NCI-H526 treated with DMSO at 0.1 percent for 48 hours (cell line): Measurements from ENCODE around the gene MXI1.

Source experiments
- DNase-seq: peaks from one replicate; lab custom pipeline; 2025; lab: John Stamatoyannopoulos, UW

The MXI1 gene

GRCh38 chr10:110207011-110207804, at the start of gene MXI1:
MXI1 (plus strand) TSS chr10:110207605; CDS start chr10:110207809, 204 bp downstream.
- DNase-seq, result peak; percentile 70

GRCh38 chr10:110158051-110159005, 49.1 kb upstream of the MXI1 start:
- no peak for DNase-seq

GRCh38 chr10:110160081-110160480, 47.3 kb upstream of the MXI1 start:
- DNase-seq, result no peak

- no peak for DNase-seq
Observed at GRCh38 chr10:110160522-110160921, 46.9 kb upstream of the MXI1 start.

GRCh38 chr10:110162741-110163145, 44.7 kb upstream of the MXI1 start:
- no peak for DNase-seq

- DNase-seq, result no peak
Observed at GRCh38 chr10:110163192-110163773, 44.1 kb upstream of the MXI1 start.

- no peak for DNase-seq
Observed at GRCh38 chr10:110163841-110164240, 43.6 kb upstream of the MXI1 start.

- DNase-seq, result no peak
Observed at GRCh38 chr10:110165239-110165638, 42.2 kb upstream of the MXI1 start.

GRCh38 chr10:110167149-110167548, 40.3 kb upstream of the MXI1 start:
- DNase-seq, result no peak

GRCh38 chr10:110168601-110169481, 38.6 kb upstream of the MXI1 start:
- no peak for DNase-seq

- DNase-seq, result no peak
Observed at GRCh38 chr10:110169586-110169985, 37.8 kb upstream of the MXI1 start.

GRCh38 chr10:110170142-110170971, 37.0 kb upstream of the MXI1 start:
- no peak for DNase-seq

- DNase-seq, result no peak
Observed at GRCh38 chr10:110171032-110171431, 36.4 kb upstream of the MXI1 start.

- DNase-seq, result no peak
Observed at GRCh38 chr10:110172155-110172554, 35.2 kb upstream of the MXI1 start.

GRCh38 chr10:110174201-110174600, 33.2 kb upstream of the MXI1 start:
- no peak for DNase-seq

GRCh38 chr10:110174816-110175215, 32.6 kb upstream of the MXI1 start:
- DNase-seq, result no peak

GRCh38 chr10:110175406-110175805, 32.0 kb upstream of the MXI1 start:
- no peak for DNase-seq

- DNase-seq, result peak; percentile 7
Observed at GRCh38 chr10:110176141-110177030, 31.0 kb upstream of the MXI1 start.

GRCh38 chr10:110179220-110179619, 28.2 kb upstream of the MXI1 start:
- DNase-seq, result no peak

- DNase-seq, result no peak
Observed at GRCh38 chr10:110181451-110181850, 26.0 kb upstream of the MXI1 start.
